GM19035 (cell line): ENCODE measurements around the gene ENO1.
"Not testable (repeated sequence)": the region's sequence is repeated elsewhere in the genome, so short reads cannot be mapped to it uniquely, and the experiment has no call there.

ENCODE experiments used
- ATAC-seq: cut with Tn5 transposase; IDR thresholded peaks from one replicate; pipeline ENCODE4 v1.9.1; 2021; ENCODE audit not compliant: unreplicated experiment

ENO1 gene

GRCh38 chr1:8847990-8848389 is 30.5 kb downstream of the ENO1 start:
- no peak for ATAC-seq

- no peak for ATAC-seq
Observed at GRCh38 chr1:8846263-8846662, 32.2 kb downstream of the ENO1 start.

GRCh38 chr1:8845104-8846097 is 33.1 kb downstream of the ENO1 start:
- no peak for ATAC-seq

- ATAC-seq, result no peak
Observed at GRCh38 chr1:8844501-8845006, 33.9 kb downstream of the ENO1 start.

- ATAC-seq, result no peak
Observed at GRCh38 chr1:8841395-8841794, 37.1 kb downstream of the ENO1 start.

- no peak for ATAC-seq
Observed at GRCh38 chr1:8839990-8840389, 38.5 kb downstream of the ENO1 start.

GRCh38 chr1:8835941-8836643 is 42.4 kb downstream of the ENO1 start:
- no peak for ATAC-seq

- ATAC-seq, result no peak
Observed at GRCh38 chr1:8831340-8831739, 47.1 kb downstream of the ENO1 start.

GRCh38 chr1:8830732-8831131 is 47.8 kb downstream of the ENO1 start:
- not testable (repeated sequence) for ATAC-seq

- no peak for ATAC-seq
Observed at GRCh38 chr1:8825985-8826481, 52.5 kb downstream of the ENO1 start.

GRCh38 chr1:8823295-8823664 is 55.2 kb downstream of the ENO1 start:
- ATAC-seq, result no peak

GRCh38 chr1:8822373-8823294 is 55.9 kb downstream of the ENO1 start:
- ATAC-seq, result no peak

GRCh38 chr1:8821084-8821483 is 57.4 kb downstream of the ENO1 start:
- ATAC-seq, result no peak

- not testable (repeated sequence) for ATAC-seq
Observed at GRCh38 chr1:8818789-8819188, 59.7 kb downstream of the ENO1 start.

GRCh38 chr1:8818325-8818775 is 60.1 kb downstream of the ENO1 start:
- ATAC-seq, result no peak

GRCh38 chr1:8817412-8818324 is 60.8 kb downstream of the ENO1 start, which contains the start of gene RERE:
Gene RERE, minus strand, starts transcription at chr1:8817640.
- ATAC-seq, result peak; percentile 92

GRCh38 chr1:8816831-8817411 is 61.6 kb downstream of the ENO1 start:
- peak; percentile 13 for ATAC-seq

GRCh38 chr1:8816264-8816663 is 62.2 kb downstream of the ENO1 start:
- no peak for ATAC-seq

- no peak for ATAC-seq
Observed at GRCh38 chr1:8815582-8816151, 62.8 kb downstream of the ENO1 start.
